ENCODE data around the gene BUB1B. TPM values are rescaled to one million over a fixed set of nuclear protein-coding genes. Genes with fewer than 3 reads are reported as not detected.

Gene BUB1B
- total RNA-seq, 1 donor from 2014 or later: 76.1 TPM

GRCh38 chr15:40229956-40230355, 69.1 kb downstream of the BUB1B start:
- peaks cover 3% of the 10 kb centered on the region for H3K36me3 Mint-ChIP-seq (ENCODE audit: low read depth)
- intact Hi-C loops (cut with micrococcal nuclease): no loop called here
- H3K27me3 Mint-ChIP-seq (ENCODE audit: insufficient read depth): no peaks in the 10 kb centered on the region
- no peak for DNase-seq (ENCODE audit: low spot score)
- no peak overlapping the region for H3K27ac Mint-ChIP-seq
- no peaks in the 10 kb centered on the region for H3K9me3 Mint-ChIP-seq
- peaks cover 17% of the 10 kb centered on the region for H3K4me1 Mint-ChIP-seq (ENCODE audit: low read depth)
- no peak overlapping the region for H3K4me3 Mint-ChIP-seq

GRCh38 chr15:40232625-40233070, 71.8 kb downstream of the BUB1B start:
- intact Hi-C loops (cut with micrococcal nuclease): no loop called here
- Mint-ChIP-seq H3K4me1 (ENCODE audit: low read depth) (no peaks in the 10 kb centered on the region), H3K27me3 (ENCODE audit: insufficient read depth) (peaks cover 7% of the 10 kb centered on the region)

GRCh38 chr15:40233727-40234577, 73.1 kb downstream of the BUB1B start:
- intact Hi-C loops (cut with micrococcal nuclease): no loop called here
- no peak for DNase-seq (ENCODE audit: low spot score)
- H3K4me1 Mint-ChIP-seq (ENCODE audit: low read depth): no peaks in the 10 kb centered on the region
- no peaks in the 10 kb centered on the region for H3K36me3 Mint-ChIP-seq (ENCODE audit: low read depth)
- H3K9me3 Mint-ChIP-seq: no peaks in the 10 kb centered on the region
- peaks cover 10% of the 10 kb centered on the region for H3K27me3 Mint-ChIP-seq (ENCODE audit: insufficient read depth)
- H3K27ac Mint-ChIP-seq: no peak overlapping the region
- H3K4me3 Mint-ChIP-seq: no peak overlapping the region

More at GRCh38 chr15:40232625-40233070, 71.8 kb downstream of the BUB1B start:
- Mint-ChIP-seq H3K27ac (no peak overlapping the region), H3K36me3 (ENCODE audit: low read depth) (no peaks in the 10 kb centered on the region), H3K9me3 (no peaks in the 10 kb centered on the region), H3K4me3 (no peak overlapping the region)
- DNase-seq (ENCODE audit: low spot score): no peak

- DNase-seq (ENCODE audit: low spot score): no peak
- Mint-ChIP-seq H3K27ac (no peak overlapping the region), H3K36me3 (ENCODE audit: low read depth) (no peaks in the 10 kb centered on the region), H3K9me3 (no peaks in the 10 kb centered on the region), H3K27me3 (ENCODE audit: insufficient read depth) (peaks cover 16% of the 10 kb centered on the region), H3K4me3 (no peak overlapping the region), H3K4me1 (ENCODE audit: low read depth) (no peaks in the 10 kb centered on the region)
- intact Hi-C loops (cut with micrococcal nuclease): no loop called here
These were observed 73.9 kb downstream of the BUB1B start for GRCh38 chr15:40234783-40235182.

- intact Hi-C loops (cut with micrococcal nuclease): no loop called here
- H3K4me3 Mint-ChIP-seq: no peak overlapping the region
- H3K9me3 Mint-ChIP-seq: no peaks in the 10 kb centered on the region
- DNase-seq (ENCODE audit: low spot score): no peak
- peaks cover 16% of the 10 kb centered on the region for H3K27me3 Mint-ChIP-seq (ENCODE audit: insufficient read depth)
- H3K36me3 Mint-ChIP-seq (ENCODE audit: low read depth): no peaks in the 10 kb centered on the region
- no peak overlapping the region for H3K27ac Mint-ChIP-seq
- no peaks in the 10 kb centered on the region for H3K4me1 Mint-ChIP-seq (ENCODE audit: low read depth)
These were observed 74.5 kb downstream of the BUB1B start for GRCh38 chr15:40235201-40235885.

GRCh38 chr15:40238532-40239403, 77.9 kb downstream of the BUB1B start, which contains the start of gene PAK6:
Gene PAK6, plus strand, starts transcription at chr15:40239063. Its CDS starts 25,723 bp downstream, at chr15:40264786.
- Mint-ChIP-seq H3K4me3 (no peak within 1 kb of the TSS), H3K27ac (no peak within 1 kb of the TSS), H3K27me3 (ENCODE audit: insufficient read depth) (peaks cover 19% of the 10 kb centered on the region), H3K36me3 (ENCODE audit: low read depth) (no peaks in the 10 kb centered on the region), H3K4me1 (ENCODE audit: low read depth) (peaks cover 4% of the 10 kb centered on the region), H3K9me3 (no peaks in the 10 kb centered on the region)
- DNase-seq (ENCODE audit: low spot score): no peak
- intact Hi-C loops (cut with micrococcal nuclease): no loop called here

GRCh38 chr15:40239404-40239692, 78.5 kb downstream of the BUB1B start:
- Mint-ChIP-seq H3K4me3 (no peak overlapping the region), H3K27ac (no peak overlapping the region), H3K9me3 (no peaks in the 10 kb centered on the region), H3K27me3 (ENCODE audit: insufficient read depth) (peaks cover 19% of the 10 kb centered on the region), H3K36me3 (ENCODE audit: low read depth) (no peaks in the 10 kb centered on the region), H3K4me1 (ENCODE audit: low read depth) (peaks cover 4% of the 10 kb centered on the region)
- intact Hi-C loops (cut with micrococcal nuclease): no loop called here
- DNase-seq (ENCODE audit: low spot score): no peak

- Mint-ChIP-seq H3K9me3 (no peaks in the 10 kb centered on the region), H3K4me3 (no peak overlapping the region), H3K27ac (no peak overlapping the region), H3K36me3 (ENCODE audit: low read depth) (no peaks in the 10 kb centered on the region), H3K4me1 (ENCODE audit: low read depth) (peaks cover 4% of the 10 kb centered on the region), H3K27me3 (ENCODE audit: insufficient read depth) (peaks cover 19% of the 10 kb centered on the region)
- intact Hi-C loops (cut with micrococcal nuclease): no loop called here
- no peak for DNase-seq (ENCODE audit: low spot score)
These were observed 79.1 kb downstream of the BUB1B start for GRCh38 chr15:40239693-40240618.

GRCh38 chr15:40240619-40241221, 79.9 kb downstream of the BUB1B start:
- Mint-ChIP-seq H3K9me3 (no peaks in the 10 kb centered on the region), H3K27me3 (ENCODE audit: insufficient read depth) (peaks cover 19% of the 10 kb centered on the region), H3K27ac (no peak overlapping the region), H3K4me3 (no peak overlapping the region), H3K36me3 (ENCODE audit: low read depth) (no peaks in the 10 kb centered on the region), H3K4me1 (ENCODE audit: low read depth) (peaks cover 4% of the 10 kb centered on the region)
- intact Hi-C loops (cut with micrococcal nuclease): no loop called here
- no peak for DNase-seq (ENCODE audit: low spot score)

- Mint-ChIP-seq H3K4me3 (no peak overlapping the region), H3K36me3 (ENCODE audit: low read depth) (no peaks in the 10 kb centered on the region), H3K4me1 (ENCODE audit: low read depth) (peaks cover 4% of the 10 kb centered on the region), H3K27me3 (ENCODE audit: insufficient read depth) (peaks cover 20% of the 10 kb centered on the region), H3K9me3 (no peaks in the 10 kb centered on the region), H3K27ac (no peak overlapping the region)
- DNase-seq (ENCODE audit: low spot score): no peak
- intact Hi-C loops (cut with micrococcal nuclease): no loop called here
These were observed 80.7 kb downstream of the BUB1B start for GRCh38 chr15:40241269-40242212.

- DNase-seq (ENCODE audit: low spot score): no peak
- Mint-ChIP-seq H3K27ac (no peak overlapping the region), H3K36me3 (ENCODE audit: low read depth) (no peaks in the 10 kb centered on the region), H3K4me3 (no peak overlapping the region), H3K4me1 (ENCODE audit: low read depth) (peaks cover 4% of the 10 kb centered on the region), H3K9me3 (no peaks in the 10 kb centered on the region), H3K27me3 (ENCODE audit: insufficient read depth) (peaks cover 16% of the 10 kb centered on the region)
- intact Hi-C loops (cut with micrococcal nuclease): no loop called here
These were observed 81.3 kb downstream of the BUB1B start for GRCh38 chr15:40242213-40242599.
